HUES64 (cell line): Measurements from ENCODE around the gene MICALL1.
A peak's percentile ranks its signal among the peaks of the same experiment; 100 is the strongest.
"Not testable (repeated sequence)": the region's sequence is repeated elsewhere in the genome, so short reads cannot be mapped to it uniquely, and the experiment has no call there.

Source experiments
- H3K27ac ChIP-seq: 2 replicates; pipeline ENCODE4 v1.7.0; 2013; ENCODE audit warnings: low read depth, low read length, inconsistent platforms
- H3K27me3 ChIP-seq: 2 replicates; pipeline ENCODE4 v1.6.1; 2013; ENCODE audit warnings: mild to moderate bottlenecking, low read length; ENCODE audit not compliant: insufficient read depth
- H3K36me3 ChIP-seq: 2 replicates; pipeline ENCODE4 v1.6.1; 2013; ENCODE audit warnings: mild to moderate bottlenecking, low read length; ENCODE audit not compliant: insufficient read depth
- H3K4me1 ChIP-seq: 2 replicates; pipeline ENCODE4 v1.6.1; 2013; ENCODE audit warnings: mild to moderate bottlenecking, low read length, moderate library complexity; ENCODE audit not compliant: insufficient read depth
- H3K4me3 ChIP-seq: 2 replicates; pipeline ENCODE4 v1.5.1; 2013; ENCODE audit warnings: mild to moderate bottlenecking, low read length, moderate library complexity
- H3K9ac ChIP-seq: 2 replicates; pipeline ENCODE4 v1.6.1; 2013; ENCODE audit warnings: mild to moderate bottlenecking, low read depth, low read length
- H3K9me3 ChIP-seq: 2 replicates; pipeline ENCODE4 v1.6.1; 2013; ENCODE audit warnings: low read depth, low read length; ENCODE audit not compliant: insufficient read depth
- WGBS: fragments of 150-250, 120-280 bp; methylation state at CpG from one replicate; pipeline ENCODE4 v1.1.7; 2013; ENCODE audit warnings: missing lambda C conversion rate; 5-methylcytosine and 5-hydroxymethylcytosine counted together

MICALL1 gene

GRCh38 chr22:37967147-37967546 lies 61.0 kb downstream of the MICALL1 start:
- Histone ChIP-seq H3K36me3 (peaks cover 42% of the 10 kb centered on the region), H3K4me1 (peaks cover 18% of the 10 kb centered on the region), H3K9me3 (no peaks in the 10 kb centered on the region), H3K27me3 (no peaks in the 10 kb centered on the region), H3K4me3 (no peak overlapping the region), H3K9ac (no peak overlapping the region), H3K27ac (no peak overlapping the region)
- 72% methylated on average over 1 of the region's 1 CpG for WGBS

- Histone ChIP-seq H3K4me3 (no peak overlapping the region), H3K27ac (no peak overlapping the region), H3K9ac (peak overlapping the region; percentile 34), H3K9me3 (no peaks in the 10 kb centered on the region), H3K4me1 (peaks cover 25% of the 10 kb centered on the region), H3K36me3 (peaks cover 38% of the 10 kb centered on the region), H3K27me3 (no peaks in the 10 kb centered on the region)
- WGBS, result 83% methylated on average over 14 of the region's 14 CpGs
Observed at GRCh38 chr22:37967637-37968451, 61.7 kb downstream of the MICALL1 start.

- H3K27me3 ChIP-seq, result no peaks in the 10 kb centered on the region
- peak overlapping the region; percentile 34 for H3K9ac ChIP-seq
- H3K4me3 ChIP-seq, result no peak overlapping the region
- no peaks in the 10 kb centered on the region for H3K9me3 ChIP-seq
- peaks cover 25% of the 10 kb centered on the region for H3K4me1 ChIP-seq
- peaks cover 32% of the 10 kb centered on the region for H3K36me3 ChIP-seq
- H3K27ac ChIP-seq, result no peak overlapping the region
- WGBS, result 91% methylated on average over 4 of the region's 5 CpGs
Observed at GRCh38 chr22:37968452-37969251, 62.6 kb downstream of the MICALL1 start.

- Histone ChIP-seq H3K9ac (no peak overlapping the region), H3K9me3 (no peaks in the 10 kb centered on the region), H3K27me3 (no peaks in the 10 kb centered on the region), H3K36me3 (peaks cover 34% of the 10 kb centered on the region), H3K4me3 (no peak overlapping the region), H3K27ac (no peak overlapping the region), H3K4me1 (peaks cover 25% of the 10 kb centered on the region)
- WGBS, result 93% methylated on average over 4 of the region's 4 CpGs
Observed at GRCh38 chr22:37970864-37971263, 64.8 kb downstream of the MICALL1 start.

GRCh38 chr22:37971475-37972434 lies 65.7 kb downstream of the MICALL1 start:
- peaks cover 28% of the 10 kb centered on the region for H3K36me3 ChIP-seq
- 26% methylated on average over 7 of the region's 7 CpGs for WGBS

GRCh38 chr22:37972527-37972926 lies 66.4 kb downstream of the MICALL1 start:
- H3K36me3 ChIP-seq, result peaks cover 21% of the 10 kb centered on the region
- H3K27ac ChIP-seq, result no peak overlapping the region
- no peak overlapping the region for H3K4me3 ChIP-seq
- no peak overlapping the region for H3K9ac ChIP-seq
- no peaks in the 10 kb centered on the region for H3K27me3 ChIP-seq
- 78% methylated on average over 3 of the region's 3 CpGs for WGBS
- peaks cover 24% of the 10 kb centered on the region for H3K4me1 ChIP-seq
- no peaks in the 10 kb centered on the region for H3K9me3 ChIP-seq

More at GRCh38 chr22:37971475-37972434, 65.7 kb downstream of the MICALL1 start:
- H3K4me1 ChIP-seq, result peaks cover 25% of the 10 kb centered on the region
- peak overlapping the region; percentile 25; the same call in 1 of the 2 replicates for H3K9ac ChIP-seq
- H3K27ac ChIP-seq, result peak overlapping the region; percentile 64; the same call in 1 of the 2 replicates
- H3K27me3 ChIP-seq, result no peaks in the 10 kb centered on the region
- no peaks in the 10 kb centered on the region for H3K9me3 ChIP-seq
- H3K4me3 ChIP-seq, result peak overlapping the region; percentile 11

- H3K36me3 ChIP-seq, result peaks cover 11% of the 10 kb centered on the region; the same call in 1 of the 2 replicates
- no peak overlapping the region for H3K4me3 ChIP-seq
- no peaks in the 10 kb centered on the region for H3K9me3 ChIP-seq
- H3K27me3 ChIP-seq, result no peaks in the 10 kb centered on the region
- peaks cover 20% of the 10 kb centered on the region for H3K4me1 ChIP-seq
- H3K9ac ChIP-seq, result no peak overlapping the region
- H3K27ac ChIP-seq, result no peak overlapping the region
- 94% methylated on average over 33 of the region's 33 CpGs for WGBS
Observed at GRCh38 chr22:37973271-37974170, 67.4 kb downstream of the MICALL1 start.

GRCh38 chr22:37975153-37975552 lies 69.1 kb downstream of the MICALL1 start:
- WGBS, result 89% methylated on average over 2 of the region's 2 CpGs

GRCh38 chr22:37976022-37976421 lies 69.9 kb downstream of the MICALL1 start:
- H3K9me3 ChIP-seq, H3K4me3 ChIP-seq, H3K27ac ChIP-seq, H3K36me3 ChIP-seq, H3K9ac ChIP-seq, H3K27me3 ChIP-seq: not testable (repeated sequence)
- 93% methylated on average over 7 of the region's 8 CpGs for WGBS
- peaks cover 17% of the 10 kb centered on the region for H3K4me1 ChIP-seq

More at GRCh38 chr22:37975153-37975552, 69.1 kb downstream of the MICALL1 start:
- H3K36me3 ChIP-seq, result peaks cover 8% of the 10 kb centered on the region; the same call in 1 of the 2 replicates
- H3K9me3 ChIP-seq, result no peaks in the 10 kb centered on the region
- H3K27ac ChIP-seq, result no peak overlapping the region
- peaks cover 20% of the 10 kb centered on the region for H3K4me1 ChIP-seq
- H3K27me3 ChIP-seq, result no peaks in the 10 kb centered on the region
- H3K9ac ChIP-seq, result no peak overlapping the region
- no peak overlapping the region for H3K4me3 ChIP-seq

- Histone ChIP-seq H3K27me3 (no peaks in the 10 kb centered on the region), H3K27ac (no peak overlapping the region), H3K9me3 (no peaks in the 10 kb centered on the region), H3K4me3 (no peak overlapping the region), H3K9ac (no peak overlapping the region), H3K36me3 (peaks cover 8% of the 10 kb centered on the region; the same call in 1 of the 2 replicates), H3K4me1 (peaks cover 11% of the 10 kb centered on the region)
- WGBS, result 93% methylated on average over 4 of the region's 4 CpGs
Observed at GRCh38 chr22:37976547-37976946, 70.5 kb downstream of the MICALL1 start.
